Stimulated activated CD8-positive, alpha-beta memory T cell treated with anti-CD3 and anti-CD28 coated beads, Interleukin-12 subunit alpha, Interleukin-12 subunit beta, amount 100 ng/mL, for 1 hour (primary cell): ENCODE results near the gene HIPK3.
A peak's percentile ranks its signal among the peaks of the same experiment; 100 is the strongest.
"Not testable (repeated sequence)": the region's sequence is repeated elsewhere in the genome, so short reads cannot be mapped to it uniquely, and the experiment has no call there.

Source experiments
- DNase-seq: peaks from one replicate; pipeline ENCODE4 v3.0.0-alpha.2; 2020; ENCODE audit warnings: low read depth

Gene HIPK3

GRCh38 chr11:33303541-33303940, 46.4 kb downstream of the HIPK3 start:
- no peak for DNase-seq

GRCh38 chr11:33306821-33307220, 49.6 kb downstream of the HIPK3 start:
- not testable (repeated sequence) for DNase-seq

GRCh38 chr11:33307984-33308383, 50.8 kb downstream of the HIPK3 start:
- no peak for DNase-seq

- no peak for DNase-seq
Measured at GRCh38 chr11:33309118-33309517, 51.9 kb downstream of the HIPK3 start.

- no peak for DNase-seq
Measured at GRCh38 chr11:33310720-33311500, 53.7 kb downstream of the HIPK3 start.

- DNase-seq = no peak
Measured at GRCh38 chr11:33311680-33312079, 54.5 kb downstream of the HIPK3 start.

GRCh38 chr11:33315822-33316221, 58.6 kb downstream of the HIPK3 start:
- no peak for DNase-seq

- no peak for DNase-seq
Measured at GRCh38 chr11:33317662-33318061, 60.5 kb downstream of the HIPK3 start.

GRCh38 chr11:33320016-33320813, 63.0 kb downstream of the HIPK3 start:
- DNase-seq = no peak

- DNase-seq = no peak
Measured at GRCh38 chr11:33320814-33321330, 63.7 kb downstream of the HIPK3 start.

GRCh38 chr11:33321422-33321821, 64.2 kb downstream of the HIPK3 start:
- no peak for DNase-seq

GRCh38 chr11:33323421-33323820, 66.2 kb downstream of the HIPK3 start:
- DNase-seq = no peak

GRCh38 chr11:33324302-33324985, 67.3 kb downstream of the HIPK3 start:
- no peak for DNase-seq

GRCh38 chr11:33325451-33325850, 68.3 kb downstream of the HIPK3 start:
- no peak for DNase-seq

GRCh38 chr11:33329705-33330329, 72.6 kb downstream of the HIPK3 start:
- peak; percentile 26 for DNase-seq

GRCh38 chr11:33333816-33334215, 76.6 kb downstream of the HIPK3 start:
- no peak for DNase-seq

- no peak for DNase-seq
Measured at GRCh38 chr11:33334627-33335026, 77.4 kb downstream of the HIPK3 start.

GRCh38 chr11:33339247-33339646, 82.1 kb downstream of the HIPK3 start:
- DNase-seq = no peak

- DNase-seq = no peak
Measured at GRCh38 chr11:33344611-33345010, 87.4 kb downstream of the HIPK3 start.

GRCh38 chr11:33347490-33348125, 90.4 kb downstream of the HIPK3 start:
- DNase-seq = no peak

- no peak for DNase-seq
Measured at GRCh38 chr11:33350287-33350686, 93.1 kb downstream of the HIPK3 start.
